Right ventricle myocardium superior (tissue), 1 donor: Measurements from ENCODE around the gene P2RY14. TPM values are rescaled to one million over a fixed set of nuclear protein-coding genes. Genes with fewer than 3 reads are reported as not detected.

Experiments
- ATAC-seq: fragments of 200-7000 bp; cut with Tn5 transposase; one replicate; pipeline ENCODE4 v1.9.1; 2020; ENCODE audit warnings: mild to moderate bottlenecking; ENCODE audit not compliant: poor library complexity
- DNase-seq: peaks from one replicate; pipeline ENCODE4 v3.0.0-alpha.2; 2020
- intact Hi-C: fragments of 100-400 bp; cut with DNase I; formaldehyde crosslinking; loops from one replicate; pipeline ENCODE4 v1.11.2; 2022
- total RNA-seq: library from RNA; stranded (reverse); fragmentation: NEBNext Ultra II Directional; extraction: Animal tissue kit (Norgen Biotek cat#: 25700); gene quantifications from one replicate; pipeline ENCODE4 v1.2.1, GENCODE V29; 2021
- donor health status: DM: no; HTN: yes; CAD: no; lungs with severe emphysema.

P2RY14 gene
- total RNA-seq, 1 donor from 2014 or later, result 3.6 TPM

DNA sequence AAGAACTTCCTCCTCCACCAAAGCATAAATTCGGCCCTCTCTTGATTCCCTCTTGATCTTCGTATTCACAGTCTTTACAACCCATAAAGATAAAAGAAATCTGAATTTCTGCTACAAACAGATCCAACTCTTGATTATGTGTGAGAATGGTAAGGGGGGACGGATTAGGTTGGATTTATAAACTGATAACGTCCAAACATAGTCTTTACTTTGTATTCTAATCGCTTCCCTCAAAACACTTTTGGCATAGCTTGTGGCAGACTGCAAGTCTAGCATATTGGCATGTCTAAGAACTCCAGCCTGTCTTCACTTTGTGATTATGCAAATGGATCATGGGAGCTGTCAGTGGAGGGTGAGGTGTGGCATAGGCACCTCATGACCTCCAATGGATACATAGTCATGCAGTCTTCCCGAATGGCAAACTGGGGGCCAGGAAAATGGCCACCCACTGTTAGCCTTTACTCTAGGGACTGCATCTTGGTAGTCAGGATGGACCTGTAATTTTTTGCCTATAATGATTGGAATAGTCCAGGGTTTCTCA, 51.0 kb downstream of the P2RY14 start:
- DNase-seq (no peak), ATAC-seq (peak; percentile 23)
- intact Hi-C loops, result loop anchor here (2.0 kb wide), 1 partner anchor 55 kb away; no protein-coding TSS in a partner anchor

DNA sequence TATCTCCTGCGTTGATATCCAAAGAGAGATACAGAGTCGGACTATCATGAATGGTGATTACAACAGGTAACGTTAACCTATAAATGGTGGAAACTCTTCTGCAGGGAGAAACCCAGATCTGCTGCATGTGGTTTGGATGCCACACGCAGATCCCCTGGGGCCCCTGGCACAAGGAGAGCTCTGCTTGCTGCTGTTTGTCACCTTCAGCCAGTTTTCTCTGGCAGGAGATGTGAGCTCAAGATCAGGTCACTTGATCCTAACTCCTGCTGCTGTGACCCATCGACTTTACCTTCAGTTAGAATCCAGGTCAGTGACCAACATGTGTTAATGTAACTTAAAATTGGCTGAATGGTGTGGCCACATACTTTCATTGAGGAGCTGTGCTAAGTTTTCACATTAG, 51.5 kb downstream of the P2RY14 start:
- no peak for ATAC-seq
- intact Hi-C loops, result loop anchor here (2.0 kb wide), 1 partner anchor 56 kb away; no protein-coding TSS in a partner anchor
- DNase-seq, result no peak

DNA sequence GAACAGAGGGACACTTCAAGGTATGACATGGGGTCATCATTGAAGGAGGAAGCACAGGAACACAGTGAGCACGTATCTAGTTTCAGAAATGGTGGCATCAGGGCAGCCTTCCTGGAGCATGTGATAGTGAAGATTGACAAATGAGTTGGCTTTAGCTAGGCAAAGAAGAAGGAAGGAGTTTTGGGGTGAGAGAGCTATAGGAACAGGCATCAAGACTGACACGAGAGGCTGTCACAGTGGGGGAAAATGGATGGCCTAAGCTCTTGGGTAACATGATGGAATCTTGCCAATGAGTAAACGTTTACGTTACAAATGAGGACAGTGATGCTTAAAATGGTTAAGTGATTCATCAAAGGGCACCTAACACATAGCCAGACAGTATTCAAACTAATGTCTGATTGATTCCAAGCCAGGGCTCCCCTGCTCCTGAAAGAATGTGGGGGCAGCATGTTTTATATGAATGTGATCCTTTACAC, 52.2 kb downstream of the P2RY14 start:
- ATAC-seq, result no peak
- no peak for DNase-seq
- intact Hi-C loops, result loop anchor here (2.0 kb wide), 1 partner anchor 57 kb away; no protein-coding TSS in a partner anchor

DNA sequence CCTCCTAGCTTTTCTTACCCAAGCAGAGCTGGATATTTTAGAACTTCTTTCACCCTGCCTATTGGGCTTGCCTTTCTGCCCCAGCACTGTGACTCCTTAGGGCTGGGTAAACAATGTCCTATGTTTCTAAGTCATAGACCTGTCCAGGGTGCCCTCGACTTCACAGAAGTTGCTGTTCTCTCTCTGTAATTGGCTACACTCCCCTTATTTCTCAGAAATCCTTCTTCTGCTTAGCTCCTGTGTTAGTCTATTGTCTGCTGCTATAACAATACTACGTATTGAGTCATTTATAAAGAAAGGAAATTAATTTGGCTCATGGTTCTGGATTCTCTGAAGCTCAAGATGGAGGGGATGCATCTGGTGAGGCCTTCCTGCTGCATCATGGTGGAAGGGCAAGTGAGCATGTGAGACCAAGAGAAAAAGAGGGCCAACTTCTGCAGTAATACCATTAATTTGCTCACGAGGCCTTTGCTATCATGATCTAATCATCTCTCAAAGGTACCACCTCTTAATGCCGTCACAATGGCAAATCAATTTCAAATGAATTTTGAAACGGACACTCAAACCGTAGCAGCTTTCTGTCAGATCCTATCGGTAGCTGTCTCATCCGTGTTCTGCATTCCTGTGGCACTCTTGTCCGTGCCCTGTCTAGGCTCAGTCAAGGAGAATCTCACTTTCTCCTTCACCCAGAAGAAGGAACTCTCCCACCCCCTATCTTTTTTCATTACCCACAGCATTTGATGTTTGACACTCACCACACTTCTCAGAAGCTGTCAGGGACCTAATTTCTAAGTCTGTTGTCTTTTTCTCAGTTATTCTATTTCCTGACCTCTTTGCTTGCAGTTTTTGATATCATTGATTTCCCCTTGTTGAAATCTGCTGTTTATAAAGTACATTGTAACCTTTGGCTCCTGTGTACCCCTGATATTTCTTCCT, 53.0 kb downstream of the P2RY14 start:
- ATAC-seq (no peak), DNase-seq (no peak)
- intact Hi-C loops, result no loop called here

DNA sequence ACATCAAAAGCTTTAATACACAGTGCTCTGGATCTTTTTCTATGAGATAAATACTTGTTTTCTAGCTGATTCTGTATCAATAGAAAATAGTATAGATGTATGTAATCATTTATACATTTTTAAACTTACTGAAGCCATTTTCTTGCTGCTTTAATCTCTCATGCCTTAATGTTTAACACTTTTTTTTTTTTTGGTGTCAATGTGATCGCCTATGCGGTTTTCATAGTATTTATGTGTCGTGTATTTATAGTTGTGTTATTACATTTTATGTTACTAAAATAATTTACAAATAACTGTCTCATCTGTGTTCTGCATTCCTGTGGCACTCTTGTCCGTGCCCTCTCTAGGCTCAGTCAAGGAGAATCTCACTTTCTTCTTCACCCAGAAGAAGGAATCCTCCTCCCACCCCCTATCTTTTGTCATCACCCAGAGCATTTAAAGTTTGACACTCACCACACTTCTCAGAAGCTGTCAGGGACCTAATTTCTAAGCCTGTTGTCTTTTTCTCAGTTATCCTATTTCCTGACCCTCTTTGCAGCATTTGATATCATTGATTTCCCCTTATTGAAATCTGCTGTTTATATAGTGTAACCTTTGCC, 54.0 kb downstream of the P2RY14 start:
- intact Hi-C loops, result no loop called here
- no peak for ATAC-seq
- no peak for DNase-seq

DNA sequence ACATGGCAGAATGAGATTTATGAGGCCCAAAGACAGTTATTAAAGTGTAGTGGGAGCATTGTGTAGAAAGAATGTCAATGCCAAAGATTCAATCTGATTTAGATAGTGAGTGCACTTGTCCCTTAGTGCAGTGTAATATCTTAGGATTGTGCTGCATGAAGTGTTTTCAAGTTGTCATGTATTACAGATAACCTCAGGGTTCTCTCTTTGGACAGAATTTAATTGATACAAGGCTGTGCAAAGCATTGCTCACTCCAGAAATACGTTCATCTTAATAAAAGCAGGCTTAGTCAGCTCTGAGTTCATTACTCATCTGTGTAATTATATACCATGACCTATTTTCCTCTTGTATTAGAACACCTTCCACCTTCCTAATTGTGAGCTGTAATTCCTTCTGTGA, 59.3 kb downstream of the P2RY14 start:
- no peak for ATAC-seq
- no peak for DNase-seq
- intact Hi-C loops, result no loop called here

DNA sequence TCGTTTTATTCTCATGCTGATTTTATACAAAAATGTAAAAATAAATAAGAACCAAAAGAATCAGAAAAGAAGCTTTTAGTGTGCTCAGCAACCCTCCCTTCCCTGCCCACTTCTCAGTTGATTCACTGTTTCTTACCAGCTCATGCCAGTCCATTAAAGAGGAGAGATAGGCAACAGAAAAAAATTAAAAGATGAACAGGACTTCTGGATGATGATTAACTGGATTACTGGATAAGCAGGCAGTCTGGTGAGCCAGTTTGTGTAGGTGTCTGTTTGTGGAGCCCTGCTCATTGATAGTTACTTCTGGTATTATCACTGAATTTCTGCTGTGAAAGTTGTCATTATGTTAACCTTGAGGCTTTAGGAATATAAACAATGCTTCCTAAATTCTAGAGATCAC, 60.2 kb downstream of the P2RY14 start:
- no peak for ATAC-seq
- no peak for DNase-seq
- intact Hi-C loops, result no loop called here

DNA sequence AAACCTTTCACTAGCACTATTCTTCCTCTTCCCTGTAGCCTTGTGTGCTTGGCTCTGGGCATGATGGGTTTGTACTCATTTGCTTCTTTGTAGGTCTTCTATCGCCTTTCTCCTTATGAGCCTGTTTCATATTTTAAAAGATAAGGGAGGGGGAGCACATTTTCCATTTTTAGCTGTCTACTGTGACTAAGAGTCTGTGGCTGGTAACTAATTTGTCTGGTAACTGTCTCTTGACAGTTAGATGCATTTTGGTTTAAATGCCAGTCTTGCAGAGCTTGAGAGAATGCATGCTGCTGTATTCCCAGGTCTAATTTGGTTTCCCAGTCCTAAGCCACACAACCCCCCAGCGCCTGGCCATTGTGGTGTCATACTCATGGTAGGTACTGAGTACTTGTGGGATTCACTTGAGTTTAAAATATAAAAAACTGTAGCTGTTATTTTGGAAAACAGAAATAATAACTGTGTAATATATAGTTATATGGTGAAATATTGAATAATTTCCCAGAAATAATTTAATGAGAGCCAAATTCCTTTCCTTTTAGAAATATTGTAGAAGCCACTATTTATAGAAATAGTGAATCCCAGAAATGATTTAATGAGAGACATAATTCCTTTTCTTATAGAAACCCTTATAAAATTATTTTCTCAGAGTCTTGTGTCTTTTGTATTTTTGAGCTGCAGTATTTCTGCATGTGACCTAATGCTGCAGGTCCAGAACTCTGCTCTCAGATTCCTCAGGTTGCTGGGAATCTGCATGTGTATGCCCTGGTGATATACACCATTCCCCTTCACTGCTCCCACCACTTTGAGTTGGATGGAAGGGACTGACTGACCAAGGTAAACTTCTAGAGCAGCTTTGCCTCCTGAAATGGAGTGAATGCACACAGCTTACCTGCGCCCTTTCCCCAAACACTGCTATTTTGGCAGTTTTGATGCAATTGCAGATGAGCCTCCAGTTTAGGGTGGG, 61.4 kb downstream of the P2RY14 start:
- ATAC-seq, result no peak
- intact Hi-C loops, result no loop called here
- no peak for DNase-seq

DNA sequence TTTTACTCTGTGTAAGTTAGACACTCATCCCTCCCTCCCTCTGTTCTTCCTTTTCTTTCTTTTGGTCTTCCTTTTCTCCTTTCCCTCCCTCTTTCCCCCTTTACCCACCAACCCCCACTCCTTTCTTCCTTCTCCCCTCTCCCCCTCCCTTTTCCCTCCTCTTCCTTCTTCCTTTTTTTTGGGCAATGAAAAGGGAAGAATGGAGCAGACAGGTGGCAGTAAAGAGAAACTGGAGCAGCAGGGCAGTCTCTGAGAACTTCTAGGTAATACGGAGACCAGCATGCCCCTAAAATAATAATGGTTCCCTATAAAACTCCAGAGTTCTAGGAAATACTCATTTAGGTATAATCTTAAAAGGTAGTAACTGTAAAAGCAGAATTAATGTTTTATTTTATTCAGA, 63.9 kb downstream of the P2RY14 start:
- intact Hi-C loops, result no loop called here
- DNase-seq (no peak), ATAC-seq (no peak)

DNA sequence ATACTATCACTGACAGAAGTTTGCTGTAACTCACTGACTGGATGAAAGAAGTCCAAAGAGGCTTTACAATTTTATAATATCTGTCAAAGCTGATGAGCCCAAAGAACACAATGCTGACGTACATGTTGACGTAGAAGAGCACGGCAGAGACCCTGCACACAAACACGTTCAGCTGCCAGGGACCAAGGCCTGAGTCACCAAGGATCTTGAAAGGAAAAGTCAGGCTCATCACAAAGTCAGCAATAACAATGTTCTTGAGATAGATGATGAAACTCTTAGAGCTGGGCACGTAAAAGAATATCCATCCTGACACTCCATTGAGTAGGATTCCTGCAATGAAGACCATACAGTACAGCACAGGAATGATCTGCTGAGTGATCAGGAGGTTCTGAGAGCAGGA, 64.5 kb downstream of the P2RY14 start:
- DNase-seq, result no peak
- no peak for ATAC-seq
- intact Hi-C loops, result no loop called here

DNA sequence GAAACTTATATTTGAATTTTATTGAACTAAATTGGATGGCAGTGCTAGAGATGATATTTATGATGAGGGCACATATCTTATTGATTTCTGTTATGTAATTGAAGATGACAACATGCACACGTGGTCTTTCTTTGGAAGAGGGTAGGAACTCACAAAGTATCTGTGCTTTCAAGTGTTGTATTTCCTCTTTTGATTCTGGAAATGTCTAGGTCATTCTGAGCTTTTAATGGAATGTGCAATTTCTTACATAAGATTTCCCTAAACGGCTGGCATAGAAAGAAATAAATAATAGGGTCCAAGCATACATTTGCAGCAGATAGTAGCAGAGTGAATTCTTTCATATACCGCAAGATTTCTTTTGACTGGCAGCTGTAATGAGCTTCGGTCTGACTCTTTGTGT, 65.2 kb downstream of the P2RY14 start:
- intact Hi-C loops, result no loop called here
- no peak for DNase-seq

DNA sequence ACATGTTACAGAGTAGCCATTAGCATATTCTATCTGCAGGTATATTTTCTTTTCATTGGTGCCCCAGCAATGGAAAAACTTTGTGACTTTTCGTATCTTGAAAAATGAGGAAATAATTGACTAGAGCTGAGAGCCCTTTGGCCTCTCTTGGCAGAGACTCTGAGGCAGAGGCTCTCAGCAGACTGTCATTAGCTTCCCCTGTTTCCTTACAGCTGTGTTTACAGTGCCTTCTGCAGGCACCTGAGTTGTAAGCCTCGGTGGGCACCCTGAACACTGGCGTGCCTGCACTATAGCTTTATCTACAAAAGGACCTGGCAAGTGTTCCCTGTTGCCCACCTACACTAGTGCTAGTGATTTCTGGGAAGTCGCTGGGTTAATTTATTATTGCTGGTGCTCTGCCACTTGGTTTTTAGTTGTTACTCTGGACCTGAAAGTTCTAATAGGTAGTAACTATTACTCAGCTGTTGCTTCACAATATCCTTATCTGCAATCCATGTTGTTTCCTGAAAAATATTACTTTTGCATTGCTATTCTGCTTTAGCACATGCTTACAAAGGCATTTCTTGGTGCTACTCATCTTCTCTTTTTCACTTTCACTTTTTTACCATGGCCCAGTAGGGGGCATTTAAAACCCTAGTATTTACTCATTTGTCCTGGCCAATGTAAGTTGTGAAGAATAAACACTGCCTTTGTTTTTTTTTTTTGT, 67.5 kb downstream of the P2RY14 start:
- DNase-seq (no peak), ATAC-seq (peak; percentile 51)
- intact Hi-C loops, result no loop called here

More for the DNA sequence above, 65.2 kb downstream of the P2RY14 start:
- no peak for ATAC-seq

DNA sequence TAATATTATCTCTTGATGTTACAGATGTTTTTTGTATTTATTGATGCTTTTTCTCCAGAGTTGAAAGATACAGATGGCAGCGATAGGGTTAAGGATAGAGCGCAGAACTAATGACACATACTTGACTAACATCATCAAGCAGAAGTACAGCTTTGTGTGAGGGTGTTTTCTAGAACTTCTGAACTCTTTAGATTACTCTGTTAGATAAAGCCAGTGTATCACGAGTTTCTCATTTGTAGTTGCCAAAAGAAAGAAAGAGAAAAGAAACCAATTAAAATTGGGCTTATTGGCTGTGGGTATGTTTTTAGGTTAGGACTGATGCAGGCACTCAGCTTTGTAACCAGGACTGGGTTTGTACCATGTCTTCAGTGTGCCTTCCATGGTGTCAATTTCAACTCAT, 68.7 kb downstream of the P2RY14 start:
- no peak for DNase-seq
- intact Hi-C loops, result no loop called here
- ATAC-seq, result no peak

DNA sequence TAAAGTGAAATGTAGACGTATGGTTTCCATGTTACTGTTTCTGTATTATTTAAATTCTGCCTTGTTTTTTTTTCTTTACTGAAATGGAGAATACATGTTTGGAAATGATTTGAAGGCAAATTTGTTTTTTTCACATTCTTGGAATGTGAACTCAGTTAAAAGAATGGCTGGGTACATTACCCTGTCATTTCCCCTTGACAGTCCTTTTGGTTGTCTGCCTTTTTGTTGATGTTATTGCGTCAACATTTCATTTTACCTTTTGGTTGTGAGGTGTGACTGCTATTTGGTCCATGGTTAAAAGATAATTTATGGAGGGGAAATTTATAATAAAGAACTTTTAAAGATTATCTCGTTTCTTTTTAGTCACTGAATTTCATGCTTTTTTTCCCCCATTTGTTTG, 72.1 kb downstream of the P2RY14 start:
- DNase-seq (no peak), ATAC-seq (no peak)

DNA sequence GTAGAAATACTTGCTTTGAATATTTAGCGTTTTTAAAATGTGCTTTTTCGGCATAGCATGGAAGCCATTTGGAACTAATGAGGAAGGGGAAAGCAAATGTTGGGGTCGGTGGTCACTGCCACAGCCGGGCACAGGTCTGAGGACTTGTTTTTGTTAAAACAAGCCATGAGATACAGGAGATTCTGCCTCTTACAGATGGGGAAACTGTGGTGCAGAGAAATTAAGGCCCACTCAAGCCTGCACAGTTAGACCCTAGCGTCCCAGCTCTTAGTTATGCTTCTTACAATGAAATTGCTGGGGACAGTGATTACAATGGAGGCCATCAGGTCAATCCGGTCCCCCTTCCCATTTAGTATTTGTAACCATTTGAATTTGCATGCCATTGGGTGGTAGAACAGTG, 72.9 kb downstream of the P2RY14 start:
- DNase-seq, result no peak
- ATAC-seq, result no peak
- intact Hi-C loops, result no loop called here

More for the DNA sequence above, 72.1 kb downstream of the P2RY14 start:
- intact Hi-C loops, result no loop called here

DNA sequence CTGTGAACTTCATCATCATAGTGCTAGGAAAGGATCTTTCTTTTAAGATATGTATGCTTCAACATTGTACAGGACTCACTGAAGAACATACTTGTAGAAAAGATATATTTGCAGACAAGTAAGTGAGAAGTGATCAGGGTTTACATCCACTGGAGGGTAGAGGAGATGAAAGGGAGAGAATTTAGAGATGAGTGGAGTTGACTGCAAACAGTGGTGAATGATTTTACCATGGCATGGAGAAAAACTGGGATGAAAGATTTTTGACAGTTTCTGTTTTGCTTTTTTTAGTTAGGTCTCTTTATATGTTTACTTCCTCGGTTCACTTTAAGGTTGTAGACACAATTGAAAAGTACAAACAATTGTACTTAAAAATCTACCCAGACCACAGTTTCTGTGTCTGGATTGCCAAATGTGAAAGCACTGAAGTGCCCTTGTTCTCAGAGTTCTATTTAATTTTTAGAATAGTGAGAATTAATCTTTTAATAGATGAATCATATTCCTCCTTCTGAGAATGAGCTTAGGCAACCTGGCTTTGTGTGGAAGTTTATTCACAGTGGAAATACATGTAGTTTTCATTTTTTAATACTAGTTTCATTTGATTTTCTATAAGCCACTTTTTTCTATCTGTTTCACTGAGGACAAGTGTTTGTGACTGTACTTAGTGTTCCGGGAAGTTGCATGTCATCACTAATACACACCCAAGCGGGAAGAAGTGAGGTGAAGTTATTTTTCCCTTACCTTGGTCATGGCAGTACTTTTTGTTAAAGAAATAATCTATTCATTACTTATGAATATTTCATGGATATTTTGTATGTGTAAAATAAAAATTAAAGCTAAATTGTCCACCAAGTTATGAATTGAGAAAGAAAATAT, 73.6 kb downstream of the P2RY14 start:
- intact Hi-C loops, result no loop called here
- DNase-seq, result no peak
- ATAC-seq, result no peak

DNA sequence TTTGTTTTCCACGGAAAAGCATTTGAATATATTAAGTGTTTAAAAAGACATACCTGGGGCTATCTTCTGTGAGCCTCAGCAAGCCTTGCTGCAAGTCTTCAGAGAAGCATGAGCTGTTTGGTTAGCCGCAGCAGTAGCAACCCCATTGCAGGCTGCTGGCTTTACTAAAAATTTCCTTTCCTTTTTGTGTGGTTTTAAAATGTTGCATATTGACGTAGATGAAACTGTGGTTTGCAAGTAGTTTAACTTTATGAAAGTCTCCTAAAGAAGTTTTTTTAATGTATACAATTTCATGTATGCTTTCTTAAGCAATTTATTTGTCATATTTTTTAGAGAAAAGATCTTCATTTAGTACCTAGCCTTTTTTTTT, 75.3 kb downstream of the P2RY14 start, which contains the start of gene GPR171:
Gene GPR171 (minus strand): TSS at position 166 of the 370 bp plus-strand sequence. CDS start 3,830 bp downstream, outside the sequence.
- ATAC-seq, result no peak
- intact Hi-C loops, result no loop called here
- DNase-seq, result no peak
